Right hindlimb (tissue), 1 donor: ENCODE measurements around the gene MSMP.

Source experiments
- DNase-seq: peaks from one replicate; pipeline ENCODE4 v3.0.0-alpha.2; 2018

The MSMP gene

GRCh38 chr9:35771075-35771433 lies 17.0 kb upstream of the MSMP start:
- DNase-seq, result no peak

GRCh38 chr9:35769763-35770162 lies 15.7 kb upstream of the MSMP start:
- DNase-seq, result no peak

- no peak for DNase-seq
Observed at GRCh38 chr9:35767458-35767857, 13.4 kb upstream of the MSMP start.

GRCh38 chr9:35766997-35767396 lies 12.9 kb upstream of the MSMP start:
- DNase-seq, result no peak

GRCh38 chr9:35763803-35764202 lies 9.7 kb upstream of the MSMP start:
- no peak for DNase-seq

- no peak for DNase-seq
Observed at GRCh38 chr9:35763181-35763580, 9.1 kb upstream of the MSMP start.

GRCh38 chr9:35760651-35761050 lies 6.6 kb upstream of the MSMP start:
- DNase-seq, result peak; percentile 59

GRCh38 chr9:35759795-35760194 lies 5.7 kb upstream of the MSMP start:
- no peak for DNase-seq

GRCh38 chr9:35758475-35759050 lies 4.5 kb upstream of the MSMP start:
- no peak for DNase-seq

- DNase-seq, result no peak
Observed at GRCh38 chr9:35757892-35758275, 3.8 kb upstream of the MSMP start.

- peak; percentile 77 for DNase-seq
Observed at GRCh38 chr9:35757226-35757891, 3.3 kb upstream of the MSMP start.

- peak; percentile 57 for DNase-seq
Observed at GRCh38 chr9:35756275-35757225, 2.5 kb upstream of the MSMP start.

GRCh38 chr9:35755071-35755470 lies 995 bp upstream of the MSMP start:
- no peak for DNase-seq

GRCh38 chr9:35753466-35753865 lies 610 bp downstream of the MSMP start:
- DNase-seq, result no peak

- DNase-seq, result no peak
Observed at GRCh38 chr9:35750256-35750531, 3.9 kb downstream of the MSMP start.

GRCh38 chr9:35749515-35750255 lies 4.4 kb downstream of the MSMP start:
- no peak for DNase-seq

- DNase-seq, result peak; percentile 87
Observed at GRCh38 chr9:35748858-35749514, 5.1 kb downstream of the MSMP start, which contains the start of the genes GBA2 and RGP1. Gene GBA2 (minus strand): TSS chr9:35749228. CDS start chr9:35748704, 524 bp downstream. Gene RGP1 (plus strand): TSS chr9:35749287. CDS start chr9:35749756, 469 bp downstream.

- no peak for DNase-seq
Observed at GRCh38 chr9:35748242-35748857, 5.7 kb downstream of the MSMP start.

- DNase-seq, result no peak
Observed at GRCh38 chr9:35746583-35746982, 7.5 kb downstream of the MSMP start.

GRCh38 chr9:35745569-35745968 lies 8.5 kb downstream of the MSMP start:
- DNase-seq, result no peak

GRCh38 chr9:35743880-35744518 lies 10.1 kb downstream of the MSMP start:
- DNase-seq, result no peak

- no peak for DNase-seq
Observed at GRCh38 chr9:35743452-35743851, 10.6 kb downstream of the MSMP start.
